AG10803 (cell line): Measurements from ENCODE around the gene CD84.
"Not testable (repeated sequence)": the region's sequence is repeated elsewhere in the genome, so short reads cannot be mapped to it uniquely, and the experiment has no call there.

Source experiments
- DNase-seq: peaks from one replicate; pipeline ENCODE4 v3.0.0; 2010; ENCODE audit warnings: low read depth
- H3K4me3 ChIP-seq: 2 replicates; pipeline ENCODE4 v1.5.1; 2011; ENCODE audit warnings: mild to moderate bottlenecking, low read length, control low read depth
- TF ChIP-seq, protein P1 (sequence below): conservative IDR thresholded peaks from 2 replicates; pipeline ENCODE4 v1.5.1; 2011; ENCODE audit warnings: mild to moderate bottlenecking, low read length, control low read depth, inconsistent platforms

The CD84 gene

DNA sequence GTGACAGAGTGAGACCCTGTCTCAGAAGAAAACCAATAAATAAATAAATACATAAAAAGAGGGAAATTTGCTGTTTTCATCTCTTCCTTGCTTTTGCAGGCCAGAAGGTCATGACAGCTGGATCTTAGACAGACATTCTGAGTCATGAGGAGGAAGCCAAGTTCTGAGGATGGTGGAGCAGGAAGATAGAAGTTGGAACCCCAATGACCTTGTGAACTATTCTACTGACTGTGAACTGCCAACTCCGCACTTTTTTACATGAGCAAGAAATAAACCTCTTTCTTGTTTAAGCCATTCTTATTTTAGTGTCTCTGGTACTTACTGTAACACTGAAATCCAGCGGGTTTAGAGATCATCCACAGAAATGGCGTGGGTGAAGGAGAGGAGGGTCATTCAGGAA, 8.5 kb downstream of the CD84 start:
- DNase-seq, result no peak
- no peak overlapping the region for H3K4me3 ChIP-seq
- TF ChIP-seq, protein P1, sequence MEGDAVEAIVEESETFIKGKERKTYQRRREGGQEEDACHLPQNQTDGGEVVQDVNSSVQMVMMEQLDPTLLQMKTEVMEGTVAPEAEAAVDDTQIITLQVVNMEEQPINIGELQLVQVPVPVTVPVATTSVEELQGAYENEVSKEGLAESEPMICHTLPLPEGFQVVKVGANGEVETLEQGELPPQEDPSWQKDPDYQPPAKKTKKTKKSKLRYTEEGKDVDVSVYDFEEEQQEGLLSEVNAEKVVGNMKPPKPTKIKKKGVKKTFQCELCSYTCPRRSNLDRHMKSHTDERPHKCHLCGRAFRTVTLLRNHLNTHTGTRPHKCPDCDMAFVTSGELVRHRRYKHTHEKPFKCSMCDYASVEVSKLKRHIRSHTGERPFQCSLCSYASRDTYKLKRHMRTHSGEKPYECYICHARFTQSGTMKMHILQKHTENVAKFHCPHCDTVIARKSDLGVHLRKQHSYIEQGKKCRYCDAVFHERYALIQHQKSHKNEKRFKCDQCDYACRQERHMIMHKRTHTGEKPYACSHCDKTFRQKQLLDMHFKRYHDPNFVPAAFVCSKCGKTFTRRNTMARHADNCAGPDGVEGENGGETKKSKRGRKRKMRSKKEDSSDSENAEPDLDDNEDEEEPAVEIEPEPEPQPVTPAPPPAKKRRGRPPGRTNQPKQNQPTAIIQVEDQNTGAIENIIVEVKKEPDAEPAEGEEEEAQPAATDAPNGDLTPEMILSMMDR, result no peak

DNA sequence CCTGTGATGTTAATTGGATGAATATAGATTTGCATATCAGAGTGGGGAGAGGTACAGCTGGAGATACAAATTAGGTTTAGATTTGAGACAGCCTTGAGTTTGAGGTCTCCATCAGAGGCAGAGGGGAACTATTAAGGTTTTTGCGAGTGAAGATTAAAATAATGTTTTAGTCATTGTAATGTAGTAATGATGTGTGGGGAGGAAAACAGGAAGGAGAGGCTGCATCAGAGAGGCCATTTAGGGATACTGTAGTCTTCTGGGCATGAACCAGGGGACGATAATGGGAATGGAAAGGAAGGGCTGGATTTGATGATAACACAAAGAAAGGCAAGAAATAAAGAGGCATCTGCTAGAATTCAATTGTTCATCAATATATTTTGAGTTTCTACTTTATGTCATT, 9.5 kb downstream of the CD84 start:
- no peak for DNase-seq
- TF ChIP-seq, protein P1, result no peak
- no peak overlapping the region for H3K4me3 ChIP-seq

DNA sequence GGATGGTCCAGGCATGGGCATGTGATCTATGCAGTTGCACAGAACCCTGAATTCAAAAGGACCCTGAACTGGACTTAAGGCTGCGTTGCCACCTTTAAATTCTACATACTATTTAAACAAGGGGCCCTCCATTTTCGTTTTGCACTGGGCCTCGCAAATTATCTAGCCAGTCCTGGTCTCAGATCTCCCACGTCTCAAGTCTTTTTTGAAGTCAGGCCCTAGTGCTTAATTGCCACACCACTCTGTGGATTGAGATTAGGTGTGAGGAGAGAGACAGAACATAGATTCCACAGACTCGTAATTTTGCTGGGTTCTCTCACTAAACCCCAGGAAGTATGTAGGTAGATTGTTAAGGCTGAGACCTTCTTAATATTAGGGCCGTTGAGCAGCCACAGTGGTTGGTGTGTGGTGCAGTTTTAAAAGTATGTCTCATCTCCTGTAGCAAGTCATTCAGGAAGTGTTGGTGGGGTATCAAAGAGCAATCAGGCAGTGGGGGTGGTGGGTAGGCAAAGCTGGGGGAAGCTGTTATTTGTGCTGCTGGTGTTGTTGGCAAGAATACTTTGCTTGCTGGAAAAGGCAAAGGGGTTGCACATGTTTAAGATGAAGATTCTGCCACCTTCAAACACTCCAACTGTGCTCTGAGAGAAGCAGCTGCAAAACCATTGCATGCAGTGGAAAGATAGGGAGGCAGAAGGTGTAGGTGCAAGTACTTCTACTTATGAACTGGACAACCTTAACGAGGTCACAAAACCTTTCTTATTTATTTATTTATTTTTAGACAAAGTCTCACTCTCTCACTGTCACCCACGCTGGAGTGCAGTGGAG, 11.2 kb downstream of the CD84 start:
- TF ChIP-seq, protein P1, result no peak
- DNase-seq, result no peak
- no peak overlapping the region for H3K4me3 ChIP-seq

DNA sequence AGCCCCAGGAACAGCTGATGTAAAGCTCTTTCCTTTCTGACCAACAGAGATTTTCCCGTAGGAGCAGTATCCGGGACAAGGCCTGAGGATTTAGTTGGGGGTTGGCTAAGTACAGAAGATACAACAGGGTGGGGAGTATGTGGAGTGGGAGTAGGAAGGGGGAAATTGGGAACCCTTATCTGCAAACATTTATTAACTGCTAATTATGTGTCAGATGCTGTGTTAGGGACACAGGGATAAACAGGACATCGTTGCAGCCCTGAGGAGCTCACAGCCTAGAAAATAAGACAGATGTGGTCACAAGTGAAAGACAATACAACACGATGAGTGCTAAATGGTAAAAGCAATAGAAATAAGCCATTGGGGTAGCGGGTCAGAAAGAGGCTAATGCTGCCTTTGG, 12.0 kb downstream of the CD84 start:
- no peak for DNase-seq
- H3K4me3 ChIP-seq, result no peak overlapping the region
- TF ChIP-seq, protein P1, result no peak

DNA sequence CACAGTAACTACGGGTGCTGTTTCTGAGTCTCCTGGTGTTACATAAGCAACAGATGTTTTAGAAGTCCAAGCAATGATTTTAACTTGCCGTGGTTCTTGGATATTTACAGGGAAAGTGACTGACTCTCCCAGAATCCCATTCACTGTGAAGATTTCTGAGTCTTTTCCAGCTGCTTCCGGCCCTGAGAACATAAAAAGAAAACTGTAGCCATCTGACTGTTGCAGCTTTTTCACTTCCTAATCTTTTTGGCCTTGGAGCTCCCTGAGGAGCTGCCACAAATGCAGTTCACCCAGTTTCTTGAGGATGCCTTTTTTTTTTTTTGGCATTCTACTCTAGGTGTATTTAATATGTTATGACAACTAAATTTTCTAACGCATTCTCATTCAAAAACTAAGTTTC, 13.7 kb downstream of the CD84 start:
- no peak for DNase-seq
- TF ChIP-seq, protein P1, result no peak
- no peak overlapping the region for H3K4me3 ChIP-seq

DNA sequence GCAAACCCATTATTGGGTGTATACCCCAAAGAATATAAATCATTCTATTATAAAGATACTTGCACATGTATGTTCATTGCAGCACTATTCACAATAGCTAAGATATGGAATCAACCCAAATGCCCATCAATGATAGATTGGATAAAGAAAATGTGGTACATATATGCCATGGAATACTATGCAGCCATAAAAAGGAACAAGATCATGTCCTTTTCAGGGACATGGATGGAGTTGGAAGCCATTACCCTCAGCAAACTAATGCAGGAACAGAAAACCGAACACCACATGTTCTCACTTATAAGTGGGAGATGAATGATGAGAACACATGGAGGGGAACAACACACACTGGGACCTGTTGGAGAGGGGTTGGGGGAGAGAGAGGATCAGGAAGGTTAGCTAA, 16.1 kb downstream of the CD84 start:
- not testable (repeated sequence) for DNase-seq, H3K4me3 ChIP-seq

DNA sequence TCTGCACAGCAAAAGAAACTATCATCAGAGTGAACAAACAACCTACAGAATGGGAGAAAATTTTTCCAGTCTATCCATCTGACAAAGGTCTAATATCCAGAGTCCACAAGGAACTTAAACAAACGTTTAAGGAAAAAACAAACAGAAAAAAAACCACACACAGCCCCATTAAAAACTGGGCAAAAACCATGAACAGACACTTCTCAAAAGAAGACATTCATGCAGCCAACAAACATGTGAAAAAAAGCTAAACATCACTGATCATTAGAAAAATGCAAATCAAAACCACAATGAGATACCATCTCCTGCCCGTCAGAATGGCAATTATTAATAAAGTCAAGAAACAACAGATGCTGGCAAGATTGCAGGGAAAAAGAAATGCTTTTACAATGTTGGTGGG, 16.6 kb downstream of the CD84 start:
- H3K4me3 ChIP-seq, DNase-seq: not testable (repeated sequence)

DNA sequence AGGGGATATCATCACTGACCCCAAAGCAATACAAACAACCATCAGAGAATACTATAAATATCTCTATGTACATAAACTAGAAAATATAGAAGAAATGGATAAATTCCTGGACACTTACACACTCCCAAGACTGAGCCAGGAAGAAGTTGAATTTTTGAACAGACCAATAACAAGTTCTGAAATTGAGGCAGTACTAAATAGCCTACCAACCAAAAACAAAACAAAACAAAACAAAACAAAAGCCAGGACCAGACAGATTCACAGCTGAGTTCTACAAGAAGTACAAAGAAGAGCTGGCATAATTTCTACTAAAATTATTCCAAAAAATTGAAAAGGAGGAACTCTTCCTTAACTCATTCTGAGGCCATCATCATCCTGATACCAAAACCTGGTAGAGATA, 18.5 kb downstream of the CD84 start:
- TF ChIP-seq, protein P1, result no peak
- no peak overlapping the region for H3K4me3 ChIP-seq
- no peak for DNase-seq
